ENCODE data around the gene PRKCQ. TPM values are rescaled to one million over a fixed set of nuclear protein-coding genes. Genes with fewer than 3 reads are reported as not detected.

Gene PRKCQ
- total and polyA plus RNA-seq, 2 of the 13 experiments (the other 11 are each of a cell fraction or from before 2014, with no cell fraction given) = 0.13 to 0.35 TPM

DNA sequence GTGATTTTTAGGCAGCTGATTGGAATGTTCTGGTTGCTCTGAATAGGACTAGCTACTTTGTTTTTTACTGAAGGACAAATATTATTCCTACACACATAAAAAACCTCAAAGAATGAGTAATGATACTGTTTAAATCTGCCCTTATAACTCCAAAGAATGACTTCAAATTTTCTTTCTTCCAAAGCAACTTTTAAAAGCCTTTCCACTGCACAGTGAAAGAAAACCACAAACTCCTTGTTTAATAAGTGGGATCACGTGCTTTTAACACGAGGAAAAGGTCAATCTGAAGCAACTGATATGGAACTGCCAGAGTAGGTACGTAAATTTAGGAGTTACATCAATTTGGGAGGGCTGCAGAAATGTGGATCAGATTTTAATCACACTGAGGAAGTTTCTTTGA lies 8.0 kb upstream of the PRKCQ start (continued):
- no peak for TF ChIP-seq MIER3 (CRISPR knock-in tag; IDR thresholded peaks at IDR 0.05; ENCODE audit: borderline replicate concordance)
- TF ChIP-seq ZNF644 (CRISPR knock-in tag; IDR thresholded peaks at IDR 0.05; ENCODE audit: low read depth) = no peak
- no peak for TF ChIP-seq PRMT3 (CRISPR knock-in tag; IDR thresholded peaks at IDR 0.05; ENCODE audit: borderline replicate concordance, low read depth)
- no peak for TF ChIP-seq ATM (IDR thresholded peaks at IDR 0.05; ENCODE audit: borderline replicate concordance)

DNA sequence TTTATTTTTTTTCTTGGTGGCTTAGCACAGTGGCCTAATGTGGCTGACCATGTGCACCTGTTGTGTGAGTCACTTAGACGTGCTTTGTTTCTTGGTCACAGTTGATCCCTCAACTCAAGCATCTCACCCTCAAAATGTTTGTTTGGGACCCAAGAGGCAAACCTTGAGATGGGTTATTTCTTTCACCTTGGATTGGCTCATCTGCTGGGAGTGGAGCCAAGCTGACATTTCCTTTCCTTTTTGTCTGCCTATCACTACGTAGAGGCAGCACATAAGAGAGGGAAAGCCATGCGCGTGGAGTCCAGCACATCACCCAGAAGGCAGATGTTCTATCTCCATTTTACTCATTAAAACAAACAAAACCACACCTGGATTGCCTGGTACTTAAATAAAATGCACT lies 6.4 kb upstream of the PRKCQ start:
- intact Hi-C loops (cut with micrococcal nuclease; ENCODE audit: unreplicated experiment) = no loop called here
- DNase-seq (ENCODE audit: low spot score) (no peak), ATAC-seq (no peak), FAIRE-seq (no peak)
- Histone ChIP-seq H3K27me3 (ENCODE audit: control insufficient read depth in 1 of 2, insufficient read depth in 2 of 2, low read length in 2 of 2) (no peaks in the 10 kb centered on the region), H4K20me1 (ENCODE audit: insufficient read depth, low read length) (no peaks in the 10 kb centered on the region), H3K4me1 (ENCODE audit: insufficient read depth, low read length) (peaks cover 2% of the 10 kb centered on the region; the same call in 1 of the 2 replicates), H3K4me3 (replicated peaks in 1 of 3; ENCODE audit: insufficient read depth in 1 of 3, low read depth in 2 of 3, low read length in 3 of 3) (no peak overlapping the region), H3K27ac (ENCODE audit: extremely low read length, insufficient read depth, low read length) (no peak overlapping the region), H3K9me3 (ENCODE audit: low read length) (no peaks in the 10 kb centered on the region), H2AFZ (ENCODE audit: low read length) (no peak overlapping the region), H3K9ac (ENCODE audit: insufficient read depth, low read depth, low read length) (no peak overlapping the region), H3K79me2 (ENCODE audit: insufficient read depth, low read length) (no peaks in the 10 kb centered on the region), H3K36me3 (replicated peaks in 1 of 2; ENCODE audit: control insufficient read depth in 1 of 2, insufficient read depth in 2 of 2, low read length in 2 of 2) (no peaks in the 10 kb centered on the region; a peak in 1 of 5 replicates), H3K4me2 (ENCODE audit: low read depth, low read length) (no peak overlapping the region)
- ChIA-PET POLR2A (no interaction called here), CTCF (ENCODE audit: low intra/inter-chr PET ratio, low total read pairs) (no interaction called here)
- 96% methylated on average over 4 of the region's 4 CpGs for WGBS (ENCODE audit: low lambda C conversion rate)
- no TSS peak for BruUV-seq (replicated peaks)
- in situ Hi-C loops (cut with HindIII; ENCODE audit: extremely low pct_ligation_motif_present, low pct_unique_long_range_greater_than_20kb) = no loop called here
- TF ChIP-seq HHEX (CRISPR knock-in tag; IDR thresholded peaks at IDR 0.05) (no peak), THAP9 (CRISPR knock-in tag; IDR thresholded peaks at IDR 0.05; ENCODE audit: borderline replicate concordance) (no peak), ZNF354B (CRISPR knock-in tag; IDR thresholded peaks at IDR 0.05) (no peak), TFDP1 (CRISPR knock-in tag; IDR thresholded peaks at IDR 0.05; ENCODE audit: borderline replicate concordance) (no peak), ZNF256 (CRISPR knock-in tag; conservative IDR thresholded peaks at IDR 0.05) (no peak), CHCHD3 (CRISPR knock-in tag; IDR thresholded peaks at IDR 0.05) (no peak), GABPA (IDR thresholded peaks at IDR 0.05; ENCODE audit: low read depth, low read length) (no peak), GABPA (CRISPR knock-in tag; IDR thresholded peaks at IDR 0.05; ENCODE audit: low read depth) (no peak), MATR3 (CRISPR knock-in tag; IDR thresholded peaks at IDR 0.05) (no peak), ZNF205 (CRISPR knock-in tag; IDR thresholded peaks at IDR 0.05) (no peak), ZFYVE20 (CRISPR knock-in tag; IDR thresholded peaks at IDR 0.05; ENCODE audit: borderline replicate concordance, low read depth) (no peak), CBX1 (IDR thresholded peaks at IDR 0.05; ENCODE audit: low read depth) (no peak), ZNF747 (CRISPR knock-in tag; IDR thresholded peaks at IDR 0.05; ENCODE audit: borderline replicate concordance) (no peak), SRY (CRISPR knock-in tag; IDR thresholded peaks at IDR 0.05) (no peak)
- TF ChIP-seq, protein P1, sequence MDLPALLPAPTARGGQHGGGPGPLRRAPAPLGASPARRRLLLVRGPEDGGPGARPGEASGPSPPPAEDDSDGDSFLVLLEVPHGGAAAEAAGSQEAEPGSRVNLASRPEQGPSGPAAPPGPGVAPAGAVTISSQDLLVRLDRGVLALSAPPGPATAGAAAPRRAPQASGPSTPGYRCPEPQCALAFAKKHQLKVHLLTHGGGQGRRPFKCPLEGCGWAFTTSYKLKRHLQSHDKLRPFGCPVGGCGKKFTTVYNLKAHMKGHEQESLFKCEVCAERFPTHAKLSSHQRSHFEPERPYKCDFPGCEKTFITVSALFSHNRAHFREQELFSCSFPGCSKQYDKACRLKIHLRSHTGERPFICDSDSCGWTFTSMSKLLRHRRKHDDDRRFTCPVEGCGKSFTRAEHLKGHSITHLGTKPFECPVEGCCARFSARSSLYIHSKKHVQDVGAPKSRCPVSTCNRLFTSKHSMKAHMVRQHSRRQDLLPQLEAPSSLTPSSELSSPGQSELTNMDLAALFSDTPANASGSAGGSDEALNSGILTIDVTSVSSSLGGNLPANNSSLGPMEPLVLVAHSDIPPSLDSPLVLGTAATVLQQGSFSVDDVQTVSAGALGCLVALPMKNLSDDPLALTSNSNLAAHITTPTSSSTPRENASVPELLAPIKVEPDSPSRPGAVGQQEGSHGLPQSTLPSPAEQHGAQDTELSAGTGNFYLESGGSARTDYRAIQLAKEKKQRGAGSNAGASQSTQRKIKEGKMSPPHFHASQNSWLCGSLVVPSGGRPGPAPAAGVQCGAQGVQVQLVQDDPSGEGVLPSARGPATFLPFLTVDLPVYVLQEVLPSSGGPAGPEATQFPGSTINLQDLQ (CRISPR knock-in tag; IDR thresholded peaks at IDR 0.05) = no peak
- TF ChIP-seq, protein P2, sequence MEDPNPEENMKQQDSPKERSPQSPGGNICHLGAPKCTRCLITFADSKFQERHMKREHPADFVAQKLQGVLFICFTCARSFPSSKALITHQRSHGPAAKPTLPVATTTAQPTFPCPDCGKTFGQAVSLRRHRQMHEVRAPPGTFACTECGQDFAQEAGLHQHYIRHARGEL (CRISPR knock-in tag; IDR thresholded peaks at IDR 0.05) = no peak

Data from HepG2 (cell line).